ENCODE measurements around the gene MAF.

Gene MAF

DNA sequence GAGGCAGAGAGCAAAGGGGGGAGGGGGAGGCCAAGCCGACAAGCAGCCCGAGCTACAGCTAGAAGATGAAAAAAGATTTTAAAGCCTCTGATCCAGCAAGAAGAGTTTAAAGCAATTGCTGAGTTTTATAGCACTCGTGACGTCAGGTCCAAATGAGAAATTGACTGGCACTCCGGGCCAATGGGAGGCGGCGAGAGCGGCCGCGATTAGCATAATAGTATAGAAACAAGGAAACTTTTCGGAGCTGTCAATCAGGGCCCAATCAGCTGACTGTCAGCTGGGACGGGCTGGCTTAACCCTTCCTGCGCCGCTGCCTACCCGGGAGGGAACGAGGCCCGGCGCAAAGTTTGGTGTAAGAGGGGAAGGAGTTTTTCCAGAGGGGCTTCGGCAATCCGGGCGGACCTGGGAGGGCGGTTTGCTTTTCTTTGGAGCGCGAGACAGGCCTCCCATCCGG lies at the start of gene MAF:
Gene MAF, minus strand, starts transcription at position 100 of the 454 bp plus-strand sequence. CDS start 835 bp downstream, outside the sequence.
- peak; percentile 96 for DNase-seq

DNA sequence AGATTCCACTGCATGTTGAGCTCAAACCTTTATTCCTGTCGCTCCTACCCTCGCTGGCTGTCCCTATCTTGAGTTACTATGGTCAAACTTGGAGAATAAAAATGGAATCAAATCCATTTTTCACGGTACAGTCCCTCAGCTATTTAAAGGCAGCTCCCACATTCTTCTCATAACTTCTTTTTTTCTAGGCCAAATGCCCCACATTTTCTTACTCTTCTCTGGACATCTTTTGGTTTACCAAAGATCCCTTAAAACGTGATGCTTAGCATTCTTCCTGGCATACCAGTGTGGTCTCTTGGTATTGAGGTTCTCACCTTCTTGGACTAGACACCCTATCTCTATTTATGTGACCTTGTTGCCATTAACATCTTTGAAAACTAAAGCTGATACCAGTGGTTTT lies 48.3 kb upstream of the MAF start:
- no peak for DNase-seq

DNA sequence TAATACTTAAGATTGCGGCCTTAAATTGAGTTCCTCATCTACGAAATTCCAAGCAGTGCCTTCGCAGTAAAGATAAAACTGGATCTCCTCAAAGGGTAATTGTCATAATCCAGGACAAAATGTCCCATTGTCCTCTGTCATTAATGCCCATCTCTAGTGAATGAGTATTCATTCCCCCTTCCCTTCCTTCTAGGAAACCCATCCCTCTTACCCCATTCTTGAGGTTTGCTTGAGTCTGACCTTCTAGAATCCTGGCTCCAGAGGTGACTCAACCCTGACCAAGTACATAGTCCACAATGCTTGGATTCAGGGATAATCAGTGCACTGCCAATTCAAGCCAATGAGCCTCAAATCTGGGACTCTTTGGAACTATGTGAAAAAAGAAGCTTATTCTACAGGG lies 47.0 kb upstream of the MAF start:
- DNase-seq: no peak

DNA sequence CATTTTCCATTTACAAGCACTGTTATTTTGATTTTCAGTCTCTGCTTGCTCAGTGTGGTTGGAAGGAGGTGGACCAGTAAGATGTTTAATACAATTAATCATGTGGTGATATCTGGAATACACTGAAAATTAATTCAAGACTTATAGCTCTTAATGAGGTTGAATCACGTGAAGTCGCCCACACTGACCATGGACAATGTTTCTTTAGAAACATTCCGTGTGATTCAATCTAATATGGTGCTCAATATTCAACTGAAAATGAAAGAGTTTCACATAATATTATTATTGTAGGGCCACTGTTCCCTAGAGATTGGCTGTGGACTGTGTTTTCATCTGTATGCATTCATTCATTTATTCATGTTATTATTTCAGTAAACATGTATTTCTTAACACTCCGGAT lies 45.2 kb upstream of the MAF start:
- DNase-seq: no peak

DNA sequence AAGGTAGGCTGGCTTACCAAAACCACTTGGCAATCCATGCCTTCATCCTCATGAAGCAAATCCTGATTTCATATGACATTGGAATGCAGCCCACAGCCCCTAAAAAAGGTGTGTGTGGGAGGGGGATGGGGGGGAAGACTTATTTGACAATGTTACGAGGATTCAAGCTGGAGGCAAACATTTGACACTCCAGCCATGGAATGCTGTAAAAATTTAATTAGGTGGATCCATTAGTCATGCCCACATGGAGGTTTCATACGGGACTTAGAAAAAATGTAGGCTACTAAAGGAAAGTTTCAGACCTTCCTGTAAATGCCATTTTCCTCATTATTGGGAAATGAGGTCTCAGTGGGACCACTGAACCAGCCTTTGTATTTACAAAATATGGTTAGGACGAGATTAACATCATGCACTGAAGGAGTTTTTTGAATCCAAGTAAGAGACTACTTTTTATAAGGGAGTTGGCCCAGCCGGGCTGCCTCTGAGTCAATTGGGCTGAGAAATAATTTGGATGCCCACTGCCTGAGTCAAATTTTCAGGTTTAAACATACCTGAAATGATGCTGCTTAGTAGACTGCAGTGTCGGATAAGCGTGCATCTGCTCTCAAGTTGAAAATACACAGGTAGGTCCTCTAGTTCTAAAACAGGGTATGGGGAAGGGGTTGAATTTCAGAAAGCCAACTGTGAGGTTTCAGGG lies 44.6 kb upstream of the MAF start:
- peak; percentile 45 for DNase-seq

DNA sequence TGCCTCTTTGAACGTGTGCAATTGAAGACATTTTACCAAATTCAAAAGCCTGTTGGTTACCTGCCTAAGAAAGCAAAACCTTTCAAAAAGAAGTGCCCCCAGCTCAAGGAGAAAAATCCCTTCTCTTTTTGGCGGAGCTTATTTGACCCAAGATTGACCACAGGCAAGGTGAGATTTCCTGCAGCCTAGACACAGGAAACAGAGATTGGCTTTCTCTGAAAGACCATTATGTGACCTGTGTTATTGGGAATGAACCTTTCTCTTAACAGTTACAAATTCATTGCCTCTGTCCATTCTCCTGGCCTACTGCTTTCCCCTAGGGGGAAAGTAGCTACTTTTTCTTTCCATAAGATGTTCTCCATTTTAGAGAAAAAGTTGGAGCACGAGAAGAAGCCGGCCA lies 42.1 kb upstream of the MAF start:
- no peak for DNase-seq

DNA sequence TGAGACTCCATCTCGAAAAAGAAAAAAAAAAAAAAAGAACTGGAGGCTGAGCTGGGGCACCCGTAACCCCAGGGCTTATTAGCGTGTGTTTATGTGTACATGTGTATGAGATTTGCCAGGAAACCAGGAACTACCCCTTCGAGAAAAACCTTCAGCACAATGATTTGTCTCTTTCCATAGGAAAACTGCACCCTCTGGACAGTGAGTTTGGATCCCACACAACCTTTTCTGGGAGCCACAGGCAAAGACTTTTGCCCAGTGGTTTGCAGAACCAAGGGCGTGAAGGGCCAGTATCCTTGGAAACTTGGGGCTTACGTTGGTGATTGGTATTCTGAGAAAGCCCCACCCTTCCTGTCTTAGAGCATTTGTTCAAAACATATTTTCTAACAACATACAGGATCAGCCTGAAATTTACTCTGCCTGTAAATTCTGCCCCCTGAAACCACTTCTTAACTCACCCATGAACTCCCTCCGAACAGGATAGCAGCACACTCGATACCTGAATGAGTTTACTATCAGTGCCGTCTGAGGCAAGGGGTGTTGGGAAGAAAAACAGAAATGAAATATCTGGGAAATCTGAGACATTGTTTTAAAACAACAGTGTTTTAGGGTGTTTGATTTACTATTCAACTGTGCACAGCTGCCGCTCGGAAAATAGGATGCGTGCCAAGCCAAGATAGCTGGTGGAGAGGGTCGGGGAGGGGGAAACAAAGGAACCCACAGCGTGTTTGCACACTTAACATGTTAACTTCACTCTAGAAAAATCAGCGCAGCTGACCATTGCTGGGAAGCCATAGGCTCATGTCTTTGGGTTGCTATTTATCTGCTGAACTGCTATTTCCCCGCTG lies 40.2 kb upstream of the MAF start:
- DNase-seq: no peak

DNA sequence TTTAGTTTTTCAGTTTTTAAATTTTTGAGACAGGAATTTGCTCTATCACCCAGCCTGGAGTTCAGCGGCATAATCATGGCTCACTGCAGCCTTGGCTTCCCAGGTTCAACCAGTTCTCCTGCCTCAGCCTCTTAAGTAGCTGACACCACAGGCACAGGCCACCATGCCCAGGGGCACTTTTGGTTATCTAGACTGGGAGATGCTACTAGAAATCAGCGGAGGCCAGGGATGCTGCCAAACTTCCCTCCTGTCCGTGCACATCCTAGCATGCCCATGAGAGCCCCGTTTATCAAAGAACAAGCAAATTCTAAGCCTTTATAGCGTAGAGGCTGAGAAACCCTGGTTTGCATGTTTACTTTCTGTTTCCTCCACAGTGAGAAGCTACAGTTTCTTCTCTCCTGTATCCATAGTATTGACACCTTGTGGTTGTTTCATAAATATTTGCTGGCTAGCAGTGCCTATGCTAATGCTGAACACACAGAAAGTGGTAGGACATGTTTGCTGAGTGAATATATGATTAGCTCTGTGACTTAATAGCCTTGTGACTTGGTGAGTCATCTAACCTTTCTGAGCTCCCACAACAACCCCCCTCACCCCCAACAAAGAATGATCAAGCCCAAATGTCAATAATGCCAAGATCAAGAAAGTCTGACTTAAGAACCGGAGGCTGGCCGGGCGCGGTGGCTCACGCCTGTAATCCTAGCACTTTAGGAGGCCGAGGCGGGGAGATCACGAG lies 39.2 kb upstream of the MAF start:
- DNase-seq: peak; percentile 22

DNA sequence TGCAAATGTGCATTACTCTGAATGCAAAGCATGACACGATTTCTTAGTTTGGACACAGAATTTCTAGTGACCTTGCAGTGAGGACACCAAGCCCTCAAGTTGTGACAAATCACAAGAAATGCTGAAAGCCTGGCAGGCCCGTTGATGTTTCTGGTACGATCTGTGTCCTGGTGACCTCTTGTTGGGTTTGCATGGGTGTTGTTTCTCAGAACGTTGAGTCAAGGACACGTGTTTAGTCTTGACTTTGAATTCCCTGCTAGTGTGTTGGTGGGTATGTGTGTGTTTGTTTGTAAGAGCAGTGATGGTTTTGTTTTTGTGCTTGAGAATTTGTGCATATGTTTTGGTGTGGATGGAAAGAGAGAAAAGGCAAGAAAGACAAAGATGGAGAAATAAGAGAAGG lies 37.8 kb upstream of the MAF start:
- no peak for DNase-seq

DNA sequence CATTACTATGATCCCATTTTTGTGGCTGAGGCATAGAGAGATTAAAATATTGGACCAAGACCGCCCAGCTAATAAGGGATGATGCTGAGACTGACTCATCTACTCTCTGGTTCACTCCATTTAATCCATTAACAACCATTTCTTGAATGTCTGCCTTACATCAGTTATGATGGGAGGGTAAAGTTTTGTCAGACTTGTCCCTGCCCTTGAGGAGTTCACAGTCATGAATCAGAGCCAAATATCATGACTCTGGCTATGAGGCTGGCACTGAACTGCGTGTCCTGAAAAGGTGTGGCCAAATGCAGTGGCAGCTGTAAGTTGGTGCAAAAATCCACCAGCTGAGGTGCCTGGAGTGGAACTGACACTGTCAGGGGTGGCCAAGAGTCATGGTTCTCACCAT lies 35.0 kb upstream of the MAF start:
- DNase-seq: no peak

DNA sequence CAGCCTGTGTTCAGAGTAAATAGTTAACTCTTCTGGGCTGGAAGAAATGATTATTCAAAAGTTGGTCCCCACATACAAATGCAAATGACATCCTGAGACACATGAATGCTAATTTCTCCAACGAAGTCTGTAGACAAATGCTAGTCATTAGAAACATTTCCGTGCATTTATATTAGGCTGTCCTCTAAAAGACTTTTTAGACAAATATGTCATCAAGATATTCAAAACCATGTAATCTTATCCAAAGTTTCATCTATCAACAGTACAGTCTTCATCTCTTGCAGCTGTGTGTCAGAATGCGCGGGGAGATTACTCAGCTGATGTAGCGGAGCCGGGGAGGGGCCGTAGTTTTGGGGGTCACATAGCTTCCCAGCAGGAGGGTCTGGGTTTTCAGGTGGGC lies 33.8 kb upstream of the MAF start:
- no peak for DNase-seq

DNA sequence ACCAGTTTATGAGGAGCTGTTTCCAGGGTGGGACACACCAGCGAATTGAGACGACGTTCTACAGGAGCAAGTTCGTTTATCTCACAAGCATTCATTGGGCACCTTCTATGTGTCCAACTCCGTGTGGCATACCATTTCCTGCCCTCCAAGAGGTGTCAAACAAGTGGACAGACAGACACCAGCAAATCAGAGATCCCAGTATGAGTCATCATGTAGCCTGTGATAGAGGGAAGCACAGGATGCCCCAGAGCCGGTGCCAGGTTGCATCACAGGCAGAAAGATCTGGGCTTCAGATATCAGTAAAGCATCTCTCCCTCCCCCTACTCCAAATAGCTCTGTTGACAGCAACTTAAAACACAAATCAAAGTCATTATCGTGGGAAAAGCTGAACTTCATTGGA lies 31.8 kb upstream of the MAF start:
- peak; percentile 5 for DNase-seq

DNA sequence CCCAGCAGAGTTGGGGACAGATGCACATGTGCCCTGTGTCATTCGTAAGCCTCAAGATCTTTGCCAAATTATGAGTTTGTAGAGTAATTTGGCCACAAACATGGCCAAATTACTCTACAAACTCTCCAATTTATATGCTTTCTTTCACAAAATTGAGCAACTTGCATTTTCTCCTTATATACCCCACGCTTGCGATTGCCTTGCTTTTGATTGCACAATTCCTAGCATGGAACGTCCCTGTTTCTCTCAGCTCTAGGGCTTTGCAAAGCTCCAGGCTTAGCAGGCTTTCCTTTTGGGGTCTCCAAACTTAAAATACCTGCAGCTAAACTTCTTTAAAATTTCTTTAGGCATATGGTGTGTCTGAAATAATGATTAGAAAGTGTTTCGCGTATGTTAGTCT lies 28.5 kb upstream of the MAF start:
- DNase-seq: no peak

DNA sequence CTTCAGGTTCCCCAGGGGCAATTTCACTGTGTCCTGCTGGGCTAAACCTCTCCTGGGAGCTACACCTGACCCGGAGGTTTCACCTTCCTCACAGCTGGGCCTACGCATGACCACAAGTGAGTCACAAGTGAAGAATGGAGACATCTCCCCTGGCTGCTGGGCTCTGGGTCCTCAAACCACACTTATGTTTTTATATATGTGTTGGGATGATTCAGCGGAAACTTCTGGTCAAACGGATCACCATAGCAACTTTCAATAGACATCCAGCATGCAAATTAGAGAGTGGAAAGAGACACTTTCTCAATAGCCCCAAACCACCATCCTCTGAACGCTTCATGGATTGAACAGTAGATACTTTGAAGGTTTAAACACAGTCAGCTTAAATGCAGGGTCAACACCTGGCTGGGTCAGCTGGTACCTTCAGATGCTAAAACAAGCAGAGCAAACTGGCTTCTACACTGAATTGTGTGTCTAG lies 28.0 kb upstream of the MAF start:
- peak; percentile 81 for DNase-seq

DNA sequence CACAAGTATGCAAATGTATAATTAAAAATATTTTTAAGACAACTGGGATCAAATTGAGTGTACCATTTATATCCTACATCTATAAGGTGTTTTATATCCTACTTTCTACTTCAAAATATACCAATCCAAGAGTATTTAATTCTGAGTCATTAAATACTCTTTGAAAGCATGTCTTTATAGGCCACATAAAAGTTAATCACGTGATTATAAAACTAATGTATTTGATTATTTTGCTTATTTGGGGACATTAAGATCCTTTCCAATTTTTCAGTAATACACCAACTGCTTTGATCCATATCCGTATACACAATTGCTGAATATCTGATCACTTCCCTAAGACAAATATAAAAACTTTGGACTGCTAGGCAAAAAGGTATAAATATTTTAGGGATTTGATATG lies 26.6 kb upstream of the MAF start:
- DNase-seq: no peak

DNA sequence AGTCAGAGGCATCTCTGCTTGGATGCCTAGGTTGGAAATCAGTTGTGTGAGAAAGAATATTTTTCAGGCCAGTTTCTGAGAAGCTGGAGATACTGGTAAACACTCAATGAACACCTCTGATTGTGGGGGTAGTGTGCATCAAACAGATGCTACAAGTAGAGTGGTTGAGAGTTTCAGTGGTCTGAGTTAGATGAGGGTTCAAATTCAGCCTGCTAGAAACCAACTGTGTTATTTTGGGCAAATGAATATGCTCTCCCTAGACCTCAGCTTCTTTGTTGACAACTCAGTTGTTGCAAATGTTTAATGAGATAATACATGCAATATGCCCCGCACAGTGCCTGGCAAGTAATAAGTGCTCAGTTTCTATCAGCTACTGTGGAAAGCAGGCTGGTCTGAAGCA lies 25.2 kb upstream of the MAF start:
- DNase-seq: no peak

DNA sequence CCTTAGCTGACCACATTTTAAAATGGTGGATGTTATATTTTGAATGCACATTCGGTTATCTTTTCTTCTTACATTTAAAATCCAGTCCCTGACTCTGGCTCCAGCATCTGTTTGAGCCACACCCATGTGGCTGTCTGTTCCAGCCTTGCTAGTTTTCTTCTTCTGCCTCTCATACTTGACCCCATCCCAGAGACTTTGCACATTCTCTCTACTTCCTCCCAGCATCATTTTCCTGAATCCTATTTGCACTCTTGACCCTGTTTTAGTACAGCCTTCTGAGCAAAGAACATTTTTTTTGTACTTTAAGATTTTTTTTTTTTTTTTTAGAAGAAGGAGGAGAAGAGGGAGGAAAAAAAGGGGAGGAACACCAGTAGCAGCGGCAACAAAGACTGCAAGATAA lies 23.3 kb upstream of the MAF start:
- no peak for DNase-seq

DNA sequence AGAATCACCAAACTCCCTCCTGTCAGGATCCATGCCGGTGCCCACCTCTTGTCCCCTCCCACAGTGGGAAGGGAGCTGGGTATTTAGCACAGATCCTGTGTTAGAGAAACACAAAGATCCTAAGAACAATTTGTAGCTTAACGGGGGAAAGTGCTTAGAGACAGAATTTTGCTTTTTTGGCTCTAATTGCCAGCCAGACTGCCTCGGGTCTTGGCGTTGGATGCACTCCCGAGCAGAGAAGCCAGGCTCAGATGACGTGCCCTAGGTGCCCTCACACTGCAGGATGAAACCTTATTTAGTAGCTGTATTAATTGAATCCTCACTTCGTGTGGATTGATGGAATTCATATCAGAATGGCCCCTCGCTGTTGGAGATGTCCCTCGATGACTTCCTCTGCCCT lies 22.5 kb upstream of the MAF start:
- DNase-seq: no peak

DNA sequence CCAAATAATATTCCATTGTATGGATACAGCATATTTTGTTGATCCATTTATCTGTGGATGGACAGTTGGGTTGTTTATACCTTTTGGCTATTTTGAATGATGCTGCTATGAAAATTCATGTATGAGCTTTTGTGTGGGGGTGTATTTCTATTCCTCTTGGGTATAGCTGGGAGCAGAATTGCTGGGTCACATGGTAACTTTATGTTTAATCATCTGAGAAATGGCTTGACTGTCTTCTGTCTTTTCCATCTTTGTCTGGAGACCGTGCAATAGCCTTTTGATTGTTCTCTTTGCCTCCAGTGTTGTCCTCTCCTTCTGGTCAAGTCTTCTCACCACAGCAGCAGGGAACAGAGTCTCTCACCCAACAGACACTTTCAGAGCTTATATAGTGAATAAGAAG lies 20.5 kb upstream of the MAF start:
- no peak for DNase-seq

DNA sequence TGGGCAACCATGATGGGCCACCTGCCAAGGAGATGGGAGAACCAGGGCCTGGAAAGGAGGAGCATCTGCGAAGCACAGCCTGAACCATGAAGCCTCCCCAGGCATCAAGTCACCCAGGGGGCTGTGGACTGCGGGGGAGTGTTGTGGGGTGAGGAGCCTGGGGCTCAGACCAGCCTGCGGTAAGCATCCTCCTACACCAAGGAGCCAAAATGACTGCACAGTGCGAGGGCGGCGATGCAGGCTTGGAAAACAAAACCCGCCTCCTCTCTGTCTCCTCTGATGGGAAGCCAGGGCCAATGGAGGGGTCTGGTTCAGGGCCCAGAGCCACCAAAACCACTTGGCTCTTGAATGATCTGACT lies 18.1 kb upstream of the MAF start:
- no peak for DNase-seq

DNA sequence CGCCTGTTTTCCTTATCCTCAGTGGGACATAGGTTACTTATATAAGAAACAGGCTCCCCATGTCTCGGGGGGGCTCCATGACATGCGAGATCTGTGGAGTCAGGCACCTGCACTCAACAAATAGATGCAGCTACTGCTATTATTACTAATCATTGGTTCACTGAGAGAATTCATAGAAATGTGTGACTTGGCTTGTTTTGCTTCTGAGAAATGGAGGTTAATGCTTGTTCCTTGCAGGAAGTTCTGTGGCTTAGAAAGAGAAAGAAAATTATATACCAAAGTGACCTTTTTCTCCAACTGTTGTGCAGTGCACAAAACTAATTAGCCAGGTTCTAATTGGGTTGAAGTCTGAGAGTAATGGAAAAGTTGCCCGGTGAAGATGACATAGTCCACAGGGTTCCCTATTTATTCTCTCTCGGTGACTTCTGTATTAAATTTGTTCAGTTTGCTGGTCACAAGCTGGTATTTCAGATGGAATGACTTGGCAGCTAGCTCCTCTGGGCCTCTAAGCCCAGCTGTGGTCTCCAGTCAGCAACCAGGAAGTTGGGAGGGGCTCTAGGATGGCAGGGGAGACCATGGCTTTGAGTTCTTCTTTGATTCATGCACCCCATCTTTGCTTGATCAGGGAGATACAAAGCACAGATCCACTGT lies 17.6 kb upstream of the MAF start:
- DNase-seq: no peak

DNA sequence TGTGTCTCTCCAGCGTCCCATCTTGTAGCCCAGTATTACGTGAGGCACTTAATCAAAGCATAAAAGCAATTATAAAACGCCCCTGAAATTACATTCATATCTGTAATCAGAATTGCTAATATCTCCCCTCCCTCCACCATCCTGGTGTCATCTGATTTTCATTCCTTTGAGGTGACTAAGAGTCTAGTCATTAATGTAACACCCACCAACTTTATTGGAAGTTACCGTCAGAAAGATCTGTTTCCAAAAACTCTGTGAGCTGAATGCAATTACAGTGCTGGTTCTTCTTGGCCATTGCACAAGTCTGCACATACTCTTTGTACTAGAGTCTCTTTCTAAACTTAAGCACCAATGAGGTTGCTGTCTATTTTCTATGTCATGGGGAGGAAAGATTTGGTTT lies 12.5 kb upstream of the MAF start:
- DNase-seq: peak; percentile 31

DNA sequence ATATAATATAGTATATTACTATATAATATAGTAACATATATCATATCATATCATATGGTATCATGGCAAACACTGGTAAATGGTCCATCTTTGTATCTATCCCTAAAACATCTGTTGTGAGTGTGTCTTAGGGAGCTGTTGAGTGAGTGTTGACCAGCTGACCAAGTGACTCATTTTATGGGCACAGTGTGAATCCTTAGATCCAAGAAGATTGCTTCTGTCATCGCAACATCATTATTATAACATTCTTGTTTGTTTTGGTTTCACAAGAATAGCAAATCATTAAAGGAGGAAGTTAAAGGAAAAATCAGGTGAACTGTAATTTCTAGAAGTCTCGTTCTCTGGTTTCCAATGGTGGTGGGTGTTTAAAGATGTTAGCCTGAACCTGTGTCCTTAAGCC lies 11.7 kb upstream of the MAF start:
- DNase-seq: peak; percentile 60
